Vagina (tissue), 2 donors: Measurements from ENCODE around the gene PSMG2.

ENCODE experiments used
- POLR2AphosphoS5 ChIP-seq, 2 donors: sonication (generic); formaldehyde crosslinking; IDR thresholded peaks; one replicate each; pipeline ENCODE4 v1.9.0; 2017; ENCODE audit warnings: antibody characterized with exemption in 2 of 2, mild to moderate bottlenecking in 2 of 2, low read depth in 1 of 2; ENCODE audit not compliant: insufficient read depth in 1 of 2
- TF ChIP-seq, protein P1 (sequence below), 3 experiments: fragments of 450-650 bp in 2 of 3; fragments of 200-600 bp in 1 of 3; sonication (generic) in 1 of 3; IDR thresholded peaks; one replicate each; pipeline ENCODE4 v1.5.1; 2017 to 2019; ENCODE audit warnings: antibody characterized with exemption in 3 of 3, mild to moderate bottlenecking in 2 of 3, moderate library complexity in 2 of 3

DNA sequence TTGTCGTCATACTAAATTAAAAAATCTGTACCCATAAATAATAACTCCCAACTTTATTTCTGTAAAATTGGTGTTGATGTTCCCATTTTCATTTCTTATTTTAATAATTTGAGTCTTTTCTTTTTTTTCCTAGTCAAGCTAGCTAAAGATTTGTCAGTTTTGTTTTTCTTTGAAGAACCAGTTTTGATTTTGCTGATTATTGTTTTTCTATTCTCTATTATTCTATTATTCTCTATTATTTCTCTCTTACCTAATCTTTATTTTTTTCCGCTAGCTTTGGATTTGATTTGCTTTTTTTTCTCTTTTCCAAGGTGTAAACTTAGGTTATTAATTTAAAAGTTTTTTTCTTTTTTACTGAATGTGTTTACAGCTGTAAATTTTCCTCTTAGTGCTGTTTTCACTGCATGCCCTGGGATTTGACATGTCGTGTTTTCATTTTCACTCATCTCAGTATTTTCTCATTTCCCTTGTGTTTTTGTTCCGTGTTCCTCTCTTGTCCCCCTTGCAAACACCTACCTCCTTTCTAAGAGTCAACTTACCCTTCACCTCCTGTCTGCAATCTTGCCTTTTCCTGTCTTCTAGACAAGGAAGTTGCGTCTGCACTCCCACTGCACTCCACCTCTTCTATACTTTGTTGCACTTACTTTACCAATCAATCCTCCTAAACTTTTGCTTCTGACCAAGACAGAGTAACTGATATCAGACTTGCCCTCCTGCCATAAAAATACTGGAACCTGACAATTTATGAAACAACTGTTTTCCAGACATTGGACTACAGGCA is 18.8 kb downstream of the PSMG2 start:
- TF ChIP-seq, protein P1, sequence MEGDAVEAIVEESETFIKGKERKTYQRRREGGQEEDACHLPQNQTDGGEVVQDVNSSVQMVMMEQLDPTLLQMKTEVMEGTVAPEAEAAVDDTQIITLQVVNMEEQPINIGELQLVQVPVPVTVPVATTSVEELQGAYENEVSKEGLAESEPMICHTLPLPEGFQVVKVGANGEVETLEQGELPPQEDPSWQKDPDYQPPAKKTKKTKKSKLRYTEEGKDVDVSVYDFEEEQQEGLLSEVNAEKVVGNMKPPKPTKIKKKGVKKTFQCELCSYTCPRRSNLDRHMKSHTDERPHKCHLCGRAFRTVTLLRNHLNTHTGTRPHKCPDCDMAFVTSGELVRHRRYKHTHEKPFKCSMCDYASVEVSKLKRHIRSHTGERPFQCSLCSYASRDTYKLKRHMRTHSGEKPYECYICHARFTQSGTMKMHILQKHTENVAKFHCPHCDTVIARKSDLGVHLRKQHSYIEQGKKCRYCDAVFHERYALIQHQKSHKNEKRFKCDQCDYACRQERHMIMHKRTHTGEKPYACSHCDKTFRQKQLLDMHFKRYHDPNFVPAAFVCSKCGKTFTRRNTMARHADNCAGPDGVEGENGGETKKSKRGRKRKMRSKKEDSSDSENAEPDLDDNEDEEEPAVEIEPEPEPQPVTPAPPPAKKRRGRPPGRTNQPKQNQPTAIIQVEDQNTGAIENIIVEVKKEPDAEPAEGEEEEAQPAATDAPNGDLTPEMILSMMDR (IDR thresholded peaks at IDR 0.05): no peak
- TF ChIP-seq POLR2AphosphoS5 (IDR thresholded peaks at IDR 0.05; ENCODE audit: insufficient read depth in 1 of 2, low read depth in 1 of 2): no peak
